Fibroblast of skin of scalp (primary cell): ENCODE data around the gene PKP3.
"Not testable (repeated sequence)": the region's sequence is repeated elsewhere in the genome, so short reads cannot be mapped to it uniquely, and the experiment has no call there.

Experiments used
- DNase-seq: peaks from one replicate; pipeline ENCODE4 v3.0.0-alpha.2; 2013

The PKP3 gene

DNA sequence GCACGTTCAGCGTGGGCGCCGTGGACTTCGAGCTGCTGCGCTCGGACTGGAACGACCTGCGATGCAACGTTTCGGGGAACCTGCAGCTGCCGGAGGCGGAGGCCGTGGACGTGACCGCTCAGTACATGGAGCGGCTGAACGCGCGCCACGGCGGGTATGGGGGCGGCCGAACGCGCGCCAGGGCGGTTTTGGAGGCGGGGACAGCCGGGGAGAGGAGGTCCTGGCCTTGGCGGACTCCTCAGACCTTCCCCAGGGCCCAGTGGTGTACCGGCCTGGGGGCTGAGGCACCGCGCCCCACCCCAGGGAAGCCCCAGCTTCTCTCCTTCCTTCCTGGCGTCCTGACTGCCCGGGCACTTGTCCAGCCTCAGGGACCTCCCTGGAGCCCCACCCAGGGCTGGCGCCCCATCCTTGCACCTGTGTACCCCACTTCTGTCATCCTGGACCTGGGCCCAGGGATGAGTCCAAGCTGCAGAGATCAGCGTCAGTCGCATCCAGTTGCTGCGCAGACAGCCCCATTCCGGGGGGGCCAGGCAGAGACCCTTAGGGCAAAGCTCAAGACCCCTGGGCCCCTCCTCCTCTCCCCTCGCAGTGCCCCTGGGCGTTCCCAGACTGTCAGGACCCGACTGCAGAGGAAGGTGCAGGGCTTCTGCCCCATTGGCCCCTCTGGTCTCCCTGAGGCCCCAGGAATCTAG is 16.7 kb upstream of the PKP3 start:
- no peak for DNase-seq

DNA sequence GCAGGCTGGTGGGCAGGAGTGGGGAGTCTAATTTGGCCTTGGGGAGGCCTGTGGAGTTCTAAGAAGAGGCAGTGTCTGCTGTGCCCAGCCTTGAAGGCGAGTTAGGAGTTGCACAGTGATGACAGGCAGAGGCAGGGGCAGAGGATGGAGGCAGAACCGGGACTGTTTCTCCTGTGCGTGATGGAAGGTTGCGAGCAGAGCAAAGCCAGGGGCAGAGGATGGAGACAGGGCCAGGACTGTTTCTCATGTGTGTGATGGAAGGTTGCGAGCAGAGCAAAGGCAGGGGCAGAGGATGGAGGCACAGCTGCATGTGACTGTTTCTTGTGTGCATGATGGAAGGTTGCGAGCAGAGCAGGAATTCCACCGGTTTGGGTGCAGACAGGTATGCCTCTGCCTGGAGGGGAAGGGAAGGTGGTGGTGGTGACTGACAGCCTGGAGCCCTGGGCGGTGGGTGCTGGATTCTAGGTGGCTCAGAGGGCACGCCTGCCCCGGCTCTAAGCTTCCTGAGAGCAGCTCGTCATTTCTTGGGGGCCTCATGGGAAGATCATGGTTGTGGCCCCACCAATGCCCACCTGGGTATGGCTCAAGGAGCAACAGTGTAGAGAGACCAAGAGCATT is 16.0 kb upstream of the PKP3 start:
- no peak for DNase-seq

GRCh38 chr11:379205-380094 is 14.6 kb upstream of the PKP3 start:
- DNase-seq, result no peak

DNA sequence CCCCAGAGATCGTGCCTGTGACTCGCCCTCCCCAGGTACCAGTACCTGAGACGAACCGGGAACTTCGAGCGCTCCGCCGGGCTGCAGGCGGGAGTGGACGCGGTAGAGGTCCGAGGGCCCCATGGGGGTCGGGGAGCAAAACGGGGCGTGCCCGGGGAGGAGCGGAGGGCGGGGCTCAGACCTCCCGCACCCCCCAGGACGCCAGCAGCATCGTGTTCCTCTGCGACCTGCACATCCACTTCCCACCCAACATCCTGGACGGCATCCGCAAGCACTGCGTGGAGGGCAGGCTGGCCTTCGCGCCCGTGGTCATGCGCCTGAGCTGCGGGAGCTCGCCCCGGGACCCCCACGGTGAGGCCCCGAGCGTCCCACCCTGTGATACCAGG is 13.9 kb upstream of the PKP3 start:
- no peak for DNase-seq

- DNase-seq, result no peak
These were observed 13.5 kb upstream of the PKP3 start for GRCh38 chr11:380491-380890.

- no peak for DNase-seq
These were observed 13.0 kb upstream of the PKP3 start for GRCh38 chr11:380996-381395.

- DNase-seq, result no peak
These were observed 12.4 kb upstream of the PKP3 start for GRCh38 chr11:381501-382072.

- no peak for DNase-seq
These were observed 11.9 kb upstream of the PKP3 start for GRCh38 chr11:382081-382629.

DNA sequence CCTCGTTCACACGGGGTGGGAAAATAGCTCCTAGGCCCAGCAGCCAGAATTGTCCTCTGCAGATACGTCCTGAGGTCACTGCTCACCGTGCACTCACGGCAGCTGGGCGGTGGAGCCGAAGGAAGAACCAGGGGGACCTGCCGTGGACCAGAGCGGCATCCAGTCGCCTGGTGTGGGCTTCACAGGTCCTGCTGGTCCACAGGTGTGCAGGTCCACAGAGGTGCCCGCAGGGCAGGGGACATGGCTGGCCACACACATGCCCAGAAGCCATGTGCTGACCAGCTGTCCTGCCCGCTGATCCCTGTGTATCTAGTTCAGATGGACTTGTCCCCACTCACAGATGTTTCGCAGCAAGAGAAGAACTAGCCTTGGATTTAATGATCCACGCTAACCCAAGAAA is 10.6 kb upstream of the PKP3 start:
- no peak for DNase-seq

- DNase-seq, result no peak
These were observed 9.5 kb upstream of the PKP3 start for GRCh38 chr11:384511-384910.

- DNase-seq, result no peak
These were observed 8.2 kb upstream of the PKP3 start for GRCh38 chr11:385594-386351.

DNA sequence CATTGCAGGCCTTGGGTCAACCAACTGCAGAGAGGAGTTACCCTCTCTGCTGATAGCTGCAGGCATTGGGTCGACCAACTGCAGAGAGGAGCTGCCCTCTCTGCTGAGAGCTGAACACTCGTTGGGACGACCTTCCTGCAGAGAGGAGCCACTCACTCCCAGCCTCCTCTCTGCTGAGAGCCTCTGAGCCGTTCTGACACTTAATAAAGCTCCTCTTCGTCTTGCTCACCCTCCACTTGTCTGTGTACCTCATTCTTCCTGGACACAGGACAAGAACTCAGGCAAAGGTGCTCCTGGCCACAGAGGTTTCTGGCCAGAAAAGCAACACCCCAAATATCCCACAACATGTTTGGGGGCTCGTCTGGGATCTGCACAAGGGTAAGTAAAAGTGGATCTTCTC is 7.5 kb upstream of the PKP3 start:
- DNase-seq, result no peak

- no peak for DNase-seq
These were observed 6.7 kb upstream of the PKP3 start for GRCh38 chr11:387193-387793.

GRCh38 chr11:389369-389768 is 4.6 kb upstream of the PKP3 start:
- DNase-seq, result not testable (repeated sequence)

- no peak for DNase-seq
These were observed 3.8 kb upstream of the PKP3 start for GRCh38 chr11:390175-390574.

DNA sequence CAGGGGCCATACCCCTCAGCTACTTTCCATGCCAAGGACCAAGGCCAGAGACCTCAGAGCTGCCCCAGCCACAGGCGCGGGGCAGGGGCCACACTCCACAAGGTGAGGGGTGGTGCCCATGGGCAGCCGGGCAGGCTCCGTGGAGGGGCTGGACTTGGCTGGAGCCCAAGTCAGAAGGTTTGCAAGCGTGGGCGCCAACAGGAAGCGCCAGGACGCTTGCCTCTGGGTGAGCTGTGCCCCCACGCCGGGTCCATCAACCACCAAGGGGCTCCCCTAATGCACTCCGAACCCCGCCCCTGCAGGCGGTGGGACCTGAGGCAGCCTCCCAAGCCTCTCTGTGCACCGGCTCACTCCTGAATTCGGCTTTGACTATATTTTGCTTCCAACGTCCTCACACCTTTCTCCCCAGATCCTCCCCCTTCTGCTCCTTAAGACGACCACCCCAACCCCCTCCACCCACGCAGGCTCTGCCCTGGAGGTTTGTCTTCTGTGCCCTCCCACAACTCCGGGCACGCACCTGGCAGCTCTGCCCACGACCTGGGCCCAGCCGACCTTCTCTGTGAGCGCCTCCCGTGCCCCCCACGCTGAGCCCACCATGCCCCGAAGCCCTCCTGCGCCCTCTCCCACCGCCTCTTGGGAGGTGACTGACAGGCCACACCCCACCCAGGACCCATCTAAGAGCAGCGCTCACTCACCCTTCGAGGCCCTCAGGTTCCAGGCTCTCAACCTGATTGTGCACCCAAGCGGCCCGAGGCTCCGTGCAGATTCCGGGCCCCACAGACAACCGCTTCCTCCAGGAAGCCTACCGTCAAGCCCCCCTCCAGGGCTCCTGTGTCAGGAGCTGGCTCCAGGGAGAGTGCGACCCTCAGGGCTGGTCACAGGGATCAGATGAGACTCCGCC is 2.6 kb upstream of the PKP3 start:
- no peak for DNase-seq

DNA sequence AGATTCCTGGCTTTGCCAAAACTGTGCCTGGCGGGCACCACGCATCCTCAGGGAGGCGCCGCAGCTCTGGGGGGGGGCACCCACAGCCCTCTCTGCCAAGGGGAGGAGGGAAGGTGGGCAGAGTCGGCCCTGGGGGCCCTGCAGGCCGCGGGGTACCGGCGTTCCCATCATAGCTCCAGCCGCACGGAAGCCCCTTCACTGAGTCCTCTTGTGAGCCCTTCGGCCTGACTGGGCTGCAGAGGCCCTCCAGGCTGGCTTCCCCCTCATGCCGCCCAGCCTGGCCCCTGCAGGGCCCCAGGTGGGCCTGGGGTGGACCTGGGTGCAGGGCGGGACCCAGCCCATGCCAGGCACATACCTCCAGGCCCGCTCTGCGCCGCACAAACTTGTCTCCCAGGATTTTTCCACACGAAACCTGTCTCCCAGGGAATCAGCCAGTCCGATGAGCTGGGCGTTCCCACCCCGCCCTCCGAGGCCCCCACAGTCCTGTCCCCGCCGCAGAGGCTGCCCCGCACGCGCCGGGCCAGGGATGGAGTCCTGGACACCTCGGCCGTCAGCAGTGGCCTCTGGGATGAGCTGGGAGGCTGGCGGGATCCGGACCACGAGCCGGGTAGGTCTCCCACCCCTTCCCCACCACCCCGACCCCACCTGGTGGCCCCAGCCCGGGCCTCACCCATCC is 1.8 kb upstream of the PKP3 start:
- DNase-seq, result no peak

DNA sequence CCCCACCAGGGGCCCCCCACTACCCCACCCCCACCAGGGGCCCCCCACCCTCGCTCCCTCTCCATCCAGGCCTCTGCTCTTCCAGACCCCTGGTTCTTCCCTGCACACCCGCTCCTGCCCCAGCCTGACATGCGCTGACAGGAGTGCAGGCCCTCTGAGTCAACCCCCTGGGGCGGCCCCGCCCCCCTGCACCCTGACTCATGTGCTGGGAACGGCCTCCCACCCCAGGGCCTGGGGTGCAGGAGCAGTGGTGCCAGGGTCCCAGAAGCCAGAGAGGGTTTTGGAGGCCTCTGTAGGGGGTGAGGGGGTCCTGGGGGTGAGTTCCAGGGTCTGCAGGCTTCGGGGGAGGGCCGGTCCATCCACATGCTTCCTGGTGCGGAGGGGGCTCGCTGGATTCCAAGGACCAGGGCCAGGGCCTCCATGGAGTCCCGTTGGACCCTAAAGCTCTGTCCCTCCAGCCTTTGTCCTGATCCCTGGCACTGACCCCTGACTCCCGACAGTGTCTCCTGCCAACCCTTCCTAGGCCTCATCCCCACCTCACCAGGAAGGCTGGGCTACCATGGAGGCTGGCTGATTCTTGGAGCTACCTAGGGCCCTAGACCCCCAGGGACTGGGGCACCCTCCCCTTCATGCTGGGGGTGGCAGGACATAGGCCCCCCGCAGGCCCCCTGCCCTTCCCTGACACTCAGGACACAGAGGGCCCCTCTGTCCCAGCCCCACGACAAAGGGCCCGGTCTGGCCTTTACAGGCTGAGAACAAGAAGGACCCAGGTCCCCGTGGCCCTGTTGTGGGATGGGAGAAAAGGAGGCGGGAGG is 583 bp upstream of the PKP3 start:
- peak; percentile 84 for DNase-seq
